Neural crest cell (in vitro differentiated cells): ENCODE results near the gene CALN1. TPM values are rescaled to one million over a fixed set of nuclear protein-coding genes. Genes with fewer than 3 reads are reported as not detected.

Source experiments
- DNase-seq: peaks from one replicate; pipeline ENCODE4 v3.0.0; 2021; ENCODE audit warnings: low read depth, mixed read lengths, low spot score
- H3K27ac Mint-ChIP-seq: one replicate; pipeline ENCODE4 v1.8.0; 2021; ENCODE audit warnings: mild to moderate bottlenecking, mixed read lengths; ENCODE audit not compliant: unreplicated experiment
- H3K27me3 Mint-ChIP-seq: 2 replicates; pipeline ENCODE4 v1.8.0; 2021; ENCODE audit warnings: low read depth, mild to moderate bottlenecking, mixed read lengths
- H3K36me3 Mint-ChIP-seq: 2 replicates; pipeline ENCODE4 v1.8.0; 2021; ENCODE audit warnings: low read depth, mild to moderate bottlenecking, mixed read lengths
- H3K4me1 Mint-ChIP-seq: 2 replicates; pipeline ENCODE4 v1.8.0; 2021; ENCODE audit warnings: mixed read lengths
- H3K4me3 Mint-ChIP-seq: one replicate; pipeline ENCODE4 v1.8.0; 2021; ENCODE audit warnings: mild to moderate bottlenecking, mixed read lengths
- H3K9me3 Mint-ChIP-seq: 2 replicates; pipeline ENCODE4 v1.8.0; 2021; ENCODE audit warnings: mixed read lengths
- CTCF ChIP-seq: fragments of 200-600 bp; sonication (generic); conservative IDR thresholded peaks from 2 replicates; pipeline ENCODE4 v1.5.0; 2021; ENCODE audit warnings: antibody characterized with exemption, mild to moderate bottlenecking
- total RNA-seq: library from RNA; stranded (reverse); gene quantifications from 2 replicates; pipeline ENCODE4 v1.2.1, GENCODE V29; 2021

CALN1 gene
- total RNA-seq, 1 donor from 2014 or later, result 0.51 TPM

GRCh38 chr7:72437610-72438009 lies 25.5 kb upstream of the CALN1 start:
- no peak for DNase-seq
- TF ChIP-seq CTCF, result no peak
- Mint-ChIP-seq H3K4me3 (no peak overlapping the region), H3K4me1 (peaks cover 31% of the 10 kb centered on the region), H3K27me3 (peaks cover 5% of the 10 kb centered on the region), H3K9me3 (no peaks in the 10 kb centered on the region), H3K27ac (no peak overlapping the region), H3K36me3 (no peaks in the 10 kb centered on the region)

DNA sequence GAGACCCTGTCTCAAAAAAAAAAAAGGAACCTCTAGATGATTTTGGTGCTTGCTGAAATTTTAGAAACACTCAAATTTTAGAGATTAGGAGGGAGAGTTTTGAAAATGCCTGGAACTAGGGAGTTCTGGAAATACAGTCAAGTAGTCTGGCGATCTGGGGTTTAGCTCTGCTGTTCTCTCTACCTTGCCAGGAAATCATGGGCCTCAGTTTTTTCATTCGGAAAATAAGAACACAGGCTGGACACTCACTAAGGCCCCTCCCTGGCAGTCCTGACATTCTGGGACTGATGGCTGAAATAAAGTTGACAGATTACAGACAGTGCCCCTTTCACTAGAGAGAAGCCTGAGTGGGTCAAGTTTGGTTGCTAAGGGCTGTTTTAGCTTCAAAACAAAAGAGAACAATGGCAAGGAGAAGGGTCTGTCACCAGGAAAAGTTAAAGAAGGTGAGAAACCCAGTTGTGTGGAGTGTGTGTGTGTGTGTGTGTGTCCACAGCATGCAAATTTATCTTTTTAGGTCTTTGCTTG lies 25.0 kb upstream of the CALN1 start:
- DNase-seq, result no peak
- peaks cover 31% of the 10 kb centered on the region for H3K4me1 Mint-ChIP-seq
- TF ChIP-seq CTCF, result no peak
- peaks cover 5% of the 10 kb centered on the region for H3K27me3 Mint-ChIP-seq
- H3K27ac Mint-ChIP-seq, result no peak overlapping the region
- H3K4me3 Mint-ChIP-seq, result no peak overlapping the region
- no peaks in the 10 kb centered on the region for H3K9me3 Mint-ChIP-seq
- H3K36me3 Mint-ChIP-seq, result no peaks in the 10 kb centered on the region

- Mint-ChIP-seq H3K27ac (no peak overlapping the region), H3K36me3 (no peaks in the 10 kb centered on the region), H3K4me3 (no peak overlapping the region), H3K9me3 (no peaks in the 10 kb centered on the region), H3K27me3 (no peaks in the 10 kb centered on the region), H3K4me1 (peaks cover 31% of the 10 kb centered on the region)
- DNase-seq, result no peak
- TF ChIP-seq CTCF, result no peak
These were observed 23.9 kb upstream of the CALN1 start for GRCh38 chr7:72435925-72436480.

- no peaks in the 10 kb centered on the region for H3K27me3 Mint-ChIP-seq
- H3K4me1 Mint-ChIP-seq, result peaks cover 31% of the 10 kb centered on the region
- no peaks in the 10 kb centered on the region for H3K9me3 Mint-ChIP-seq
- H3K27ac Mint-ChIP-seq, result peak overlapping the region; percentile 71
- H3K4me3 Mint-ChIP-seq, result no peak overlapping the region
- TF ChIP-seq CTCF, result no peak
- no peaks in the 10 kb centered on the region for H3K36me3 Mint-ChIP-seq
- DNase-seq, result peak; percentile 4
These were observed 23.2 kb upstream of the CALN1 start for GRCh38 chr7:72435366-72435765.

- Mint-ChIP-seq H3K4me3 (no peak overlapping the region), H3K27ac (no peak overlapping the region), H3K36me3 (no peaks in the 10 kb centered on the region), H3K27me3 (no peaks in the 10 kb centered on the region), H3K9me3 (no peaks in the 10 kb centered on the region), H3K4me1 (peaks cover 6% of the 10 kb centered on the region)
- TF ChIP-seq CTCF, result no peak
- no peak for DNase-seq
These were observed 18.4 kb upstream of the CALN1 start for GRCh38 chr7:72430531-72430930.
